Stimulated activated CD8-positive, alpha-beta memory T cell treated with anti-CD3 and anti-CD28 coated beads, Interleukin-15, amount 100 ng/mL, for 1 hour (primary cell): ENCODE measurements around the gene OPHN1.

Experiments used
- DNase-seq: peaks from one replicate; pipeline ENCODE4 v3.0.0-alpha.2; 2020; ENCODE audit warnings: low read depth

OPHN1 gene

DNA sequence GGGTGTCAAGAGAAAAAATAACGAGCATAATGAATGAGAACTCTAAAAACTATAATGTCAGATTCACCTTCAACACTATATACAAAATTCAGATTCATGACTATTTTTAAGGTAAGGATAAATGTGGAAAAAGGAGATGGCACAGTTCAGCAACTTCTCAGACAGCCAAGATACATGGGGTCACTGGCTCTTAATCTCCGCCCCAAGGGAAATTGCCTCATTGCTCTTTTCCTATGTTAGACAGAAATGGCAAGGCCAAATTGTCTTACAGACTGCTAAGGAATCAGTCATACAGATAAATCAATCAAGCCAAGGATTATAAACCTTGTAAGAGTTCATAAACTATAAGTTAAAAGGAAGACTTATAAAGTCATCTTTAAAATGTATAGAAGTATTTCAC, 183.4 kb downstream of the OPHN1 start:
- DNase-seq = no peak

DNA sequence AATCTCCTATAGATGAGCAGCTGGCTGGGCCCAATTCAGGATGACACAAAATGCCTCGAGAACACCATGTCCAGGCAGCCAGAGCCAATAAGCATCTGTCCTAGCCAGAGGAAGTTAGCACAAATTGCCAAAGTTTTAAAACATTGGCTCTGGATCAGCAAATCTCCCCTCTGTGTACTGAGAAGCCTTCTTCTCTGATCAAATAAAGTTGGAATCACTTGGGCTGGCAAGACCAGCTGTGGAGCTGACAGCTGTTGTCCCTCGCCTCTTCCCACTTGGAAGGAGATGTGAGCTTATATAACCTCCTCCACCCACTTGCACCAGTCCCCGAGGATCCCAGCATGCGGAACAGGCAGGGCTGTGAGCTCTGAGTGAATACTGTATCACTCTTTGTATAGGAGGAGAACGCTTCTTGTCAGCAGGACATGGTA, 183.9 kb downstream of the OPHN1 start:
- DNase-seq = no peak

DNA sequence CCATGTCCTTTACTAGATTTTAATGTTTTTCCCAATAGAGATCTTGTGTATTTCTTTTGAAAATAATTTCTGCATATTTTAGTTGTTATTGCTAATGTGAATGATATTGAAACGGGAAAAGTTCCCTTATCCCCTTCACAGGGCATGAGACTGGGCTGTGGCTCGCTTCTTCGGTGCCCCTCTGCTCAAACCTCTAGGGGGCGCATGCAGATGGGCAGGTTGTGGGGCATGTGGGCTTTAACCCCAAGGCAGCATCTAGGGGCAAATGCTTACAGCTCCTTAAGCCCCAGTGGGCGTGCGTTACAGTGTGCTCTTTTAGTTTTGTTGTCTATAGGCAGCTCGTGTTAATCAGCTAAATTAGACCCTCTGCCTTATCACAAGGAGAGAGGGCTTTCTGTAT, 194.7 kb downstream of the OPHN1 start:
- no peak for DNase-seq

DNA sequence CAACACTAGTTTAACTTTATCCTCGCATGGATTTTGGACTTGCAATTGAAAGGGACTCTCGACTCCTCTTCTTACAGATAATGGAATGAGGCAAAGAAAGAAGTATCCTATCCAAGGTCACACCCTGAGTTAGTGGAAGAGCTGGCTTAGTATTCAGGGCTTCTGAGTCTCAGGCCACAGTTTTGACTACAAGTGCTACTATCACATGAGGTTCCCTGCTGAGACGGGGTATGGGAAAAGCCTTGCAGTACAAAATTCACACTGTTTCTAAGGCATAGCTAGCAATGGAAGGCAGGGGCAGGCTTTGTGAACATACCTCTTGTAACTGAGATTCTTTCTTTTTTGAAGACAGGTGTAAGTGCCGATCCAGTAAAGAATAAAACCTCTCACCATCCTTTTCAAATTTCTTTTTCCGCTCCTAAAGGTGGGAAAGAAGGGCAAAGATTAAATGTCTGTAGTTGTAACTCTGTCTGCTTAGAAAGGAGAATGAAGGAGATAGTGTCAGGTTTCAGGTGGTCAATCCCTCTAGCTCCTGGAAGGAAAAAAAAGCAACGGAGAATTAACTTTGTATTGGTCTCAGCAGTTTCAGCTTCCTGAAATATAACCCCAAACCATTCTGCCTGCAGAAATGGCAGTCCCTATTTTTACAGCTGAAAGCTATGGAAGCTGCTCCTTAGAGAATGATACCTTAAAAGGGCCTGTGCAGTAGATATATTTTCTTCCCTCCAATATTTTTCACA, 199.0 kb downstream of the OPHN1 start:
- no peak for DNase-seq

DNA sequence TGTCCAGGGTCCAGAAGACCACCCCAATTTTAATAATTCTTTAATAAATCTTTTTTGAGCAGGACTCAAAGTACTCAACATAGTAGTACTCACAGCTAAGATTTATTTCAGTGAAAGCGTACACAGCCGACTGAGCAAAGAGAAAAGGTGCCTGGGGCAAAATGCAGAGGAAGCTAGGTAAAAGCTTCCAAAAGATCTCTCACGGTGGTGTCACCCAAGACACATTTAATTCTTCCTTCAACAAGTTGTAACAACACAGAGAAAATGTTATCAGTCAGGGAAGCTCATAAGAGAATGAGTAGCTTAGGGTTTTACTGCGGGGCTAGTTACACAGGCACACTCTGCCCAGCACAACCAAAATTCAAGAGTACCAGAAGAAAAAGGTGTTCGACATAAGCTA, 201.1 kb downstream of the OPHN1 start:
- DNase-seq = no peak

DNA sequence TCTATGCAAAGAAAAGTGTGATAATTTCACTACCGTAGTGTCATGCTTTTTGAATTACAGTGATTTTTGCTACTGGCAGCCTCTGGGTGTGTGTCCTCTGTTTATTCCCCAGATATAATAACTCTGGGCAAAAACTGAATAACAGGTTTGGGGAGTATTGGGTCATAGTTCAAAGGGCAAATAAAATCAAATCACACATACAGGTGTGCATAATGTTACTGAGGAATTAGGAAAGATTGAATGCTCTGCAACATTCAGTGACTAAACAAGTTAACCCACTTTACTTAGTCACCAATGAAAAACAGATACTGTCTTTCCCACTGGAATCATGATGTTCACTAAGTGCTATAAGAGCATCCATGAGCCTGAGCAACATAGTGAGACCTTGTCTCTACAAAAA, 224.3 kb downstream of the OPHN1 start:
- DNase-seq = no peak

DNA sequence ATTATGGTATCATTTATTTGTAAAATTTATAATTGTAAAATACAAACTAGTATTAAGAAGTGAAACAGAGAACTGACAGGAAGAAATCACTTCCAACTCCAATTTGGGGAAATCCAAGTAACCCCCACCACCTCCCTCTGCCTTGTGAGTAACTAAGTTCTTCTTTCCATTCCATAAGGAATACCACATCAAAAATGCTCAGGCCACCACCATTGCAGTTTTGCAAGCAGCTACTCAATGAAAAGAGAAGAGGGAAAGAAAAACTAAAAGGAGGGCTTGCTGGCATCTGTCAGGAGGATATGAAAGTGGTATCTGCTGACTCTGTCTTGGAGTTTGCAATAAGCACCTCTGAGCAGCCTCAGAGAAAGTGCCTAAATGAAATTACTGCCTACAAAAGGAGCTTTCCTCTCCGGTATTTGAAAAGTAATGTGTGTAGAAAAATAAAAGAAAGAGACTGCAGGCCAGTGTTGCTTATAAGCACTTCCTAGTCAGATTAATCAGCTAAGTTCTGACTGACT, 228.7 kb downstream of the OPHN1 start:
- no peak for DNase-seq

DNA sequence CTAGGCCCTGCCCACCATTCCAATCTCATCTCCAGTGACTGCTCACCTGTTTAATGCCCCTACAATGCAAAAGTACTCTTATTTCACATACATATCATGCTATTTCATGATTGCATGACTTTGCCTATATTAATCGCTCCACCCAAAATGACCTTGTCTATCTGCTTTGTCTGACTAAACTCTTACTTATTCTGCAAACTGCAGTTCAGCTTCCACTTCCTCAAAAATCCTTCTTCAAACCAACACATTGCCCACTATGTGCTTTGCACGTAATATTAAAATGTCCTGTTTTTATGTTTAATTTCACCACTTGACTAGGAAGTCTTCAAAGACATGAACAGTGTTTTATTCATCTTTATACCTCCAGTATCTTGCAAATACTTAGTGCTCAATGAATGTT, 229.6 kb downstream of the OPHN1 start:
- no peak for DNase-seq

DNA sequence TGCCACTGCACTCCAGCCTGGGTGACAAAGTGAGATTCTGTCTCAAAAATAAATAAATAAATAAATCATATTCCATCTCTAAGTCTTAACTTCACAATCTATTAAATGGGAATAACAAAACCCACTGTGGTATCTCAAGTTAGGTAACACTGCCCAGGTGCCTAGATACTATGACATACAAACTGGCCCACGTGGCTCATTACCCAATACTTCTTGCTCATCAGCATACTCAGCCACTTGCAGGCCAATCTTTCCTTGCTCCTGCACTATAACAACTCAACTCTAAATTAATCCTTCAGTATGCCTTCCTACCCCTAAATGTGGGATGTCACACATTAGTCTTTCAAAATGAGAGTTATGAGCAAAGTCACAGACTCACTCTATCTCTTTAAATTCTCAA, 230.1 kb downstream of the OPHN1 start:
- DNase-seq = no peak

DNA sequence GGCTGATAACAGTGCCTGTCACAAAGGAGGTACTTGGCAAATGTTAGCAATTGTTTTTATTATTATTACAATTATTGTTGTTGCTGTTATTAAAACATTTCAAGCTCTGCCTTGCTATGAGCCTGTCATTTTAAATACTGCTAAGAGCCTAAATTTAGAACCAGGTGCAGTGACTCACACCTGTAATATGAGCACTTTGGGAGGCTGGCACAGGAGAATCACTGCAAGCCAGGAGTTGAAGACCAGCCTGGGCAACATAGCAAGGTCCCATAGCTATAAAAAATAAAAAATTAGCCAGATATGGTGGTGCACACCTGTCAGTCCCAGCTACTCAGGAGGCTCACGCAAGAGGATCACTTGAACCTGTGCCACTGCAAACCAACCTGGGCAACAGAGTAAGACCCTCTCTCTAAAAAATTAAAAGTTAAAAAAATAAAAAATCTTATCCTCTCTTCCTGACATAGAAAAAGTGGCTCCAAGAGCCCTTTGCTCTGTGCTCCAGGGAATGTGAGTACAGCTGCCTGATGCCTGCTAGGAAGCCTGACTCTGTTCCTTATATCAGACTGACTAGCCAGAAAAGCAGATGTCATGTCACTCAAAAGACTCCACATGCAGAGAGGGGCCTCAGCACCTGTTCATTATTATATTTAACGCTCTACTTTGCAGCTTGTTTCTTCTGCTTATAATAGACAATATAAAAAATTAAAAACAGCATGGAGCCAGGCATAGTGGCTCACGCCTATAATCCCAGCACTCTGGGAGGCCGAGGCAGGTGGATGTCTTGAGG, 234.0 kb downstream of the OPHN1 start:
- no peak for DNase-seq

DNA sequence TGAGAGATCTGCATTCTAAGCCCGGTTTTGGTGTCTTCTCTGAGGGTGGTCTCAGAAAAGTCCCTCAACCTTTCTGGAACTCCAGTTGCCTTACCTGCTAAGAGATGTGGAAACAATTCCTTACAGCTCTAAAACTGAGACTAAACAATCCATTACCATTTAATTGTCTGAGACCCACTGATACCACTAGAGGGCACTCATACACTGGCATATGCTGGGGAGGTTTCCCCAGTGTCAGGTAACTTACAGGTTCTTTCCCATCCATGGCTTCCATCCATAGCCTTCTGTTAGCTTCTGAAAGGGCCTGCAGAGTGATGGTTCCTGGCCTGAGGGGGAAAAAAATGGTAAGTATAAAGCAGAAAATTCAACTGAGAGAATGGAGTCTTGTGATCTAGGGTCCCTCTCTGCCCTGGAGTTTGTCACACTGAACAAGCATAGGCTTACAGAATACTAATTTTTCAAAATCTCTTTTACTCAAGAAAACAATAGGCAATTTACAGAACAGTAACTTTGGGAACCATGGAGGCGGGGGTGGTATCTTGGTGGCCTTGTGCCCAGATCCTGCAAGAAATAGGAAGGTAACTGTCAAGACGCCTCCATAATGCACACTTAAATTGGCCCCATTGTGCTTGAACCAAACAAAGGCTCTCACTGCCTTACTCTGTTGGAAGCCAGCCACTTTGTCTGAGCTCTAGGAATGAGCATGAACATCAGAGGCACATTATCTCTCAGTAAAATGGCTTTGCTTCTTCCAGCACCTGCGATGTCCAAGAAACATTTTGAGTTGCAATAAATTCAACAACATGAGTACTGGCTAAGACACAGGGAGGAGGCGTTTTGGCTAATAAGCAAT, 236.1 kb downstream of the OPHN1 start:
- DNase-seq = no peak

DNA sequence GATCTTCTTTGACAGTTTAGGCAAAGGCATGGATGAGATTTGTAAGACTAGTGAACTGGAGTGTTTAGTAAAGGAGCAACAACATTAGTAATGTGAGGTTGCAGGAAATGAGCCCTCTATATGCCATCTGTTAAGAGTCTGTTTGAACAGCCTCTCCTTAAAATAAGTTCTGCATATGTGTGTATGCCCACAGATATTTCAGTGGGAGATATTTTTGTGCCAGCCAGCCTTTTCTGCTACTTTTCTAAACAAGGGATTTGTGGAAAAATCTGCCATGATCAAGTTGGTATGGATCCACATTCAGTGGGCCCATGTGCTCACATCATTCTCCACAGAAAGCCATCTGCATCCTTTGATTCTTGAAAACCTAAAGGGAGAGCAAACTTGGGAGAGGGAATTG, 237.7 kb downstream of the OPHN1 start:
- no peak for DNase-seq

DNA sequence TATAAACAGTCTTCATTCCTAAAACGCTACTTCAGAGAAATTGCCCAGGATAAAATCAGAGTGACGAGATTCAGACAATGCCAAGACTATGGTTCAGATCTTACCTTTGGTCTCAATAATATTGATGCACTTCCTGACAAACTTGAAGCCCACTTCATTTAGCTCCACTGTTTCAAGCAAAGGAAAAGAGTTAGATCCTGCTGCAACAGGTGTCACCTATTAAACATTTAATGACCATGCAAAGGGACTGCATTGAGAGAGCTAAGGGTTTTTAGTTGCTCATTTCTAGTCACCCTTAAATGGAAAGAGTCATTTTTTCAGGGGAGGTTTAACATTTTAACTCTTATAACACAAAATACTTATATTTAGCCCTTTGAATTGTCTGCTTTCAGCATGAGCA, 239.5 kb downstream of the OPHN1 start:
- no peak for DNase-seq

DNA sequence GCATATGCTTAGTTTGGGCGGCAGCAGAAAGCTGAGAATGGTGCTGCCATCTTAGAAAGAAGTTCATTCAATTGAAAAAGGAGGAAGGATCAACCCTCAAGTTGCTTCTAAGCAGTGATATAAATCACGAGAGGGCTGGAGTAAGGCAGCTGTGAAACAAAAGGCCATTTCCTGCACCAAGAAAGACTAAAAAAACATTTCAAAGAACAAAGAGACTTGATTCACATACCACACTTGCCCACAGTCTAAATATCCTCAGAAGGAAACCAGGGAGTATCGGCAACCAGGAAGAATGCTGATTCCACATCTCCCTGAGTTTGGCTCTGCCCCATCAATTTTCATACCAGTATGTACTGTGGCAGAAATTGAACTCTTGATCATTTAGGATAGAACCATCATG, 240.1 kb downstream of the OPHN1 start:
- no peak for DNase-seq

DNA sequence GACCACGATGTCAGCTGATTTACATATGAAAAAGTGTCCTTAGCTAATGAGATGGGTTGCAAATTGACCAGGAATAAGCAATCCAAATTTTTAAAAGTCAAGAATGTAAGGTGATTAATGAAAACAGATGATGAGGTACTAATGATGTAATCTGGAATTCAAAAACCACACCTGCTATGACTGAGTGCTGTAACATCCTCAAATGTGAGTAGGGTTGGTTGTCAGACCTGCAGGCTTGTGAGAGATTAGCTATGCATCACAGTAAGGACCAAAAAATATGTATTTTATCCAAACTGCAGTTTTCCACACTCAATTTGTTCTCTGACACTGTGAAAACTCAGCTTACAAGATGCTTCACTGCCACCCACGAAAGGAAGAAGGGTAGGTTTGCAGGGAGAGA, 242.5 kb downstream of the OPHN1 start:
- no peak for DNase-seq

DNA sequence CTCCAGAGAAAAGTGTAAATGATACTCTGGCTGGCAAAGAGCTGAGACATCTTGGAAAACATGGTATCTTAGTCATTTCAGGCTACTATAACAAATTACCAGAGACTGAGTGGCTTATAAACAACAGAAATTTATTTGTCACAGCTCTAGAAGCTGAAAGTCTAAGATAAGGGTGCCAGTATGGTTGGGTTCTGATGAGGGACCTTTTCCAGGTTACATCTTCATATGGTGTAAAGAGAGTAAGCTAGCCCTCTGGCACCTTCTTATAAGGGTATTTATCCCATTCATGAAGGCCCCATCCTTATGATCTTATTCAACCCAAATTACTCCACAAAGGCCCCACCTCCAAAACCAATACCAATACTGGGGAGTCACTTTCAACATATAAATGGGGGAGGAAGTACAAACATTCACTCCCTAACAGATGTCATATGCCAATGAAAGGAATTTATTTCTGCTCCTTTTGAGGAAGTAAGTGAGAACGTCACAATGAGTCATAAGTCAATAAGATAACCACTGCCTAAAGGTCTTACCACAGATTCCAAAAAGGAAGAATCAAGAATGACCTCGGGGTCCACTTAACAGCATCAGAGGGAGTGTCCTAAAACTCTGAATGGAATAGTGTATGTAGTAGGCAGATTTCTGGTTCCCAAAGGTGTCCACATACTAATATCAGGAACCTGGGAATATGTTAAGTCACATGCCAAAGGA, 246.6 kb downstream of the OPHN1 start:
- no peak for DNase-seq

DNA sequence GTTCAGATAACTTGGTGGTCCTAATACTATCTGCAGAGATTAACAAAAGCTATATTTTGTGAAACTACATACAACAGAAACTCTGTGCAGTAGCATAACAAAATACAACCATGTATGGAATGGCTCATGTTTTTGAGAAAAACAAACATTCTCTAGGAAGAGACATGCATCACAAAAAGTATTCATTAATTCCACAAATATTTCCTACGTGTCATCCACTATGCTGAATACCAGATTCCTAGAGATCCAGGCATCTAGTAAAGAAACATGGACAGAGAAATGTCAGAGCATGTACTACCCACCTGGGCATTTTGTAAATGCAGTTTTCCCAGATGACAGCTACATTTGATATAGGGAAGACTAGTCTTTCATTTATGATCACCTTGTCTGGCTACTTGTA, 248.1 kb downstream of the OPHN1 start:
- DNase-seq = no peak

DNA sequence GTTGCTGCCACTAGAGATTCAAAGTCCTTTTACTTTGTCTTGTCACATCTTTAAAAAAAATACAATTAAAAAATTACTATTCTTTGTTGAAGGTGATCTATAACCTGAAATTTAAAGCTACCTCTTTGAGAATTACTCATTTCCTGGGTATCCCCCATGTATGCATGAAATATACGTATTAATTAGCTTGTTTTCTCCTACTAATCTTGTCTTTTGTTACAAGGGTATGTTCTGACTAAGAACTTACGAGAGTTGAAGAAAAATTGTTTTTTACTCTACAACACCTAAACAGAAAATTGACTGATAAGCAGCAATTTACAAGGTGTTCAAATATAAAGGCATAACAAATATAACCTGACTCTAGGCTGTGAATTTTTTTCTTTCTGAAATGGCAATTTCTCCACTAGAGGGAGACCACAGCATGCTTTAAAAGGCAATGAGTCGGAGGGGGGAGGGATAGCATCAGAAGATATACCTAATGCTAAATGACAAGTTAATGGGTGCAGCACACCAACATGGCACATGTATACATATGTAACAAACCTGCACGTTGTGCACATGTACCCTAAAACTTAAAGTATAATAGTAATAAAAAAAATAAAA, 249.6 kb downstream of the OPHN1 start:
- no peak for DNase-seq

DNA sequence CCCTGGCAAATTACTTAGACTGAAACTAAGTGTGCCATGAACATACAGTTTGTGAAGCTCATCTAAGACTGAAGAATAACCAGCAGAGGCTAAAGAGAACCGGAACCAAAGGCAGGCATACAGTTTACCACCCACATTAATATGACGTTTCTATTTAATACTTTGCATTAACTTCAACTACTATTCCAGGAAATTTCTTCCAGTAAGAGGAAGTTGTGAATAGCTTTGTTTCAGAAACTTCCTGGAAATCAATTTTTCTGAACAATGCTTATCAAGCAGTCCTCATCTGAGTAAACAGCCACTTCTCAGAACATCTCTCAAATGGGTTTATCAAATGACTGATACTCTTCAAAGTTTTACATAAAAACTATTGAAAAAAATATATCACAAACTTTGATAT, 252.7 kb downstream of the OPHN1 start:
- no peak for DNase-seq

DNA sequence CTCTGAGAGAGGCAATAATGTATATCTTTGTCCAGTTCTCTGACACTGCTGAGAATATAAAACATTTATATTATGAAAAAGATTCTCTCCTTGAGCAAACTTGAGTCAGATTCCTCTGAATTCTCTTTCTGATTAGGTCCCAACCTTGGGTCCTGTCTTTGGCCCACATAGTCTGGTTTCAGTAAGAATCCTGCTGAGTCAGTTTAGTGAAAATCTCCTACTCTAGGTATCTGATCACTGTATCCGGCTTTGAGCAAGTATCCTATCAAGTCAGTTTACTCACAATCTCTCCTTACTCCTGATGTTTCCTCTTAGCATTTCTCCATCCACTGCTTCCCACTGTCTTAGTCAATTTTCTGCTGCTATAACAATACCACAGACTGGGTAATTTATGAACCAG, 253.9 kb downstream of the OPHN1 start:
- no peak for DNase-seq

DNA sequence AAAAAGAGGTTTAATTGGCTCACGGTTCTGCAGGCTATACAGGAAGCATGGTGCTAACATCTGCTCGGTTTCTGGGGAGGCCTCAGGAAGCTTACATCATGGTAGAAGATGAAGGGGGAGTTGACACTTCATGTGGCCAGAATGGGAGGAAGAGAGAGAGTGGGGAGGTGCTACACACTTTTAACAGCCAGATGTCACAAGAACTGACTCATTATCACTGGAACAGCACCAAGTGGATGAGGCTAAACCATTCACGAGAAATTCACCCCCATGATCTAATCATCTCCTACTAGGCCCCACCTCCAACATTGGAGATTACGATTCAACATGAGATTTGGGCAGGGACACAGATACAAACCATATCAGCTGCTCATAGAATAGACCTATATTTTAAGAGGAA, 255.8 kb downstream of the OPHN1 start:
- no peak for DNase-seq

DNA sequence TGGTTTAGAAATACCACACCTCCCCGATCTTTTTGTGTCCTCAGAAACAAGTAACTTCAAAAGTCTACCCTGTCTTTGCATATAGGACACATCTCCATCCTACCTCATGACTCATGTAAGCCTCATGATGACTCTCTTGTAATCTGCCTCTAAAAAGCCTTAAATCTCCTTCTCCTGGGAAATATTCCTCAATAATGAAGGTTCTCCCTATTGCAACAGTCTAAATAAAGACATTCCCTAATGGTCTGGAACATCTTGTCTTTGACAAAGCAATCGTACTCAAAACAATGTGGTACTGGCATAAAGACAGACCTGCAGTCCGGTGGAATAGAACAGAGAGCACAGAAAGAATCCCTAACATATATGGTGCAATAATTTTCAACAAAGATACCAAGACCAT, 257.7 kb downstream of the OPHN1 start:
- DNase-seq = no peak
